Erythroblast (primary cell): ENCODE data around the gene RPL31.

Experiments used
- GATA1 ChIP-seq: IDR thresholded peaks from 2 replicates; pipeline ENCODE4 v1.6.1; 2011; ENCODE audit warnings: low read depth, mild to moderate bottlenecking, control low read depth, low read length, moderate library complexity
- POLR2A ChIP-seq: IDR thresholded peaks from 2 replicates; pipeline ENCODE4 v1.6.1; 2011; ENCODE audit warnings: mild to moderate bottlenecking, low read length

- no peak for TF ChIP-seq POLR2A
- no peak for TF ChIP-seq GATA1
These were observed 33.6 kb upstream of the RPL31 start for GRCh38 chr2:100968146-100969145.
